NCI-H526 (cell line): ENCODE results near the gene SYPL2.

Experiments used
- DNase-seq, 2 experiments: peaks; one replicate each; lab custom pipeline; 2025; lab: John Stamatoyannopoulos, UW

Gene SYPL2

GRCh38 chr1:109492779-109493178 lies 26.4 kb downstream of the SYPL2 start:
- DNase-seq = no peak

DNA sequence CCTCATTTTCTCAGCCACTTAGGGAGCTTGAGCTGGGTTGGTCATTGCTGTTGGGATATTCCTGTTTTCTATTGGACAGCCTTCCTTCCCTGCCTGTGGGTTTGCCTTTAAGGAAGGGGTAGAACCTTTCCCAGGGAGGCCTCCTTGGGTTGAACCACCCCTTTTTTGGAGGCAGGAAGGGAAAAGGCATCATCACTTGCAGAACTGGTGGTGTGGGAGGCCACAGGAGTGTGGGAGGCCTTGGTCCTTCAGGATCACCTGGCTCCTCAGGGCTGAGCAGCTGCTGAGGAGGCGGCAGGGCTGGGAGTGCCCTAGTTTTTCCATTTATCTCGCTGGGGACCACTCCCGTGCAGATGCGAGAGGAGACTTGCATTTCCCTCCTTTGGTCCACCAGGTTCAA lies 26.9 kb downstream of the SYPL2 start:
- DNase-seq = no peak

DNA sequence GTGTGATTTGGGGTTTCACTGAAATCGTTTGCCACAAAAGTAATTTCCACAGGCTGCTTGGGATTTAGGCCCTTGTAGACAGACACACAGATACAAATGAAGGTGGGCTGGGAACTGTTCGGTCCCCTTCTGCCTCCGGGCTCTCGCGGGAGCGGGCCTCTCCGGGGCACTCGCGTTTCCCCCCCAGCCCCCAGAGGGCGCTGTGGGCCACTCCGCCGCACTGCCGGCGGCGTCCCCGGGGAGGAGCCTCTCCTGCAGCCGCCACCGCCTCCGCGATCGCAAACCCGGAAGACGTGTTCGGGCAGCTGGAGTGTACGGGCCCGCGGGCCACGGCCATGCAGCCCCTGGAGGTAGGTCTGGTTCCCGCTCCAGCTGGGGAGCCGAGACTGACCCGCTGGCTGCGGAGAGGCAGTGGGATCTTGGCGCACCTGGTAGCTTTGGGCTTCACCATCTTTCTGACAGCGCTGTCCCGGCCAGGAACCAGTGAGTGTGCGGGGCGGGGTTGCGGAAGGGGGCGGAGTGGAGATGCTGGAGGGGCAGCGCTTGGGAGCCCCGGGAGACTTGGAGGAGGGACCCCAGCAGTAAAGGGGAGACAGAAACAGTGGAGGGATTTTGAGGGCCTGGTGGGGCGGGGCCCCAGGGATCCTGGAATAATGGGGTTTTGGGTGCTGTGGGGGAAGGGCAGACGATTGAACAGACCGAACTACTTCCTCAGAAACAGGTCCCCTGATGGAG lies 27.6 kb downstream of the SYPL2 start, which contains the start of gene CYB561D1:
Gene CYB561D1, plus strand, starts transcription at position 290 of the 735 bp plus-strand sequence. Its CDS starts 46 bp downstream, at position 336.
- peak; percentile 73 to 95 for DNase-seq

GRCh38 chr1:109495738-109496137 lies 29.4 kb downstream of the SYPL2 start:
- no peak for DNase-seq

GRCh38 chr1:109497449-109498160 lies 31.3 kb downstream of the SYPL2 start:
- no peak for DNase-seq

DNA sequence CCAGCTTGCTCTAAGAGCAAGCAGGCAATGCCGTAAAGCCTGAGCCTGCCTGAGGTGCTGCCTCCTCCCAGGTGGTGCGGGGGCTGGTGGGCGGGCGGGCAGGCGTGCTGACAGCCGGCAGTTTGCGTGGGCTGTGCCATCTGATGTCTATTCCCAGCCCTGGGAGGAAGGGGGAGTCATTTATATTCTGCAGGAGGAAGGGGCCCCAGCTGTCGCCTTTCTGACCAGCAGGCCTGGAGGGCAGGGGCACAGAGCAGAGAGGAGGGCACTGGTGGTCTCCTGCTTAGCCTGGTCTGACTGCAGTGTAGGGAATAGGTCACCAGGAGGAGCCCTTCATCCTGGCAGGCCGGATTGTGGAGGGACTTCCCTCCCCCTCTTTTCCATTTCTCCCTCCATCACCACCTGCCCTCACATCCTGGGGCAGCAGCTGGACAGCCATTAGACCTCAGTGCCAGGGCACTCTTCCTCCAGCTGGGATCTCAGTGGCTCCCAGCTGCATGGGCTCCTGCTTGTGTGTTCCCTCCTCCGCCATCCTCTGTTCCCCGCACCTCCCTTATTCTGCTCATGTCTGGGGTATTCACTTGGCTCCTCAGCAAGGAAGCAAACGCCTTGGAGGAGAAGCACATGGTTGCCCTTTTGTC lies 31.9 kb downstream of the SYPL2 start:
- DNase-seq = peak; percentile 36 to 60

GRCh38 chr1:109499081-109499480 lies 32.7 kb downstream of the SYPL2 start:
- no peak for DNase-seq

DNA sequence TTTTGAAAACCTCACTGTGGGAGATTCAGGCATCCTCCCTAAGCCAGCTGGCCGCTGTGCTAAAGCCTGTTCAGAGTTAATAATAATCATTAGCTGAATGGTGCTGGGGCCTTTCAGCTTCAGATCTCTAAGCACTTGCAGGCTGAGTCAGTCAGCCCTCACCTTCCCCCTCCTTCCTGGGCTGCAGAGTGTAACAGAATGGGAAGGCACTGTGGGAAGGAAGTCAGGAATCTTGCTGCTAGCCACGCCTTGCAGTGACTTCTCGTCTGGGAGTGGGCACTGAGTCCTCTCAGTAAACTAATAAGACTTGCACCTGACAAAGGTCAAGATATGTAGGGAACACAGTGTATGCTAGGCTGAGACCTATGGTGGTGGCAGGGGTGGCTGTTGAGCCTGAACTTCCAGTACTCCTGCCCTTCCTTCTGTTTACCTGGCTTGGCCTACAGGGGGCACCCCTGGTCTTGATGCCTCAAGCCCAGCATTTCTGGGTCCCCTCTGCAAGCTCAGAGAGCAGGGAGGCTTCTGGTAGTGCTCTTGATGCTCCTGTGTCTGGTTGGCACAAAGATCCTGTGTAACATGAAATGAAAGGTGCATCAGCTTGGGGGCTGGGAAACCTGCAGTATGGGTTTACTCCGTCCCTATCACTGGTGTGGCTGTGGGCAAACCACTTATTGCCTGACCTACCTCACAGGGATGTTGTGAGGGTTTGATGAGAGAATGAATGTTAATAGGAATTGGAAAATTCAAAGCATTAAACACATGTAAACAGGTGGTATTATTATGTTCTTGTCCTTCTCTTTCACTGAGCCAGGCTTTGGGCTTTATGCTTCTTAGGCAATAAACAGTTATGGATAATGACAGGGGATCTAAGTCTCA lies 33.6 kb downstream of the SYPL2 start:
- peak; percentile 18 to 49 for DNase-seq

DNA sequence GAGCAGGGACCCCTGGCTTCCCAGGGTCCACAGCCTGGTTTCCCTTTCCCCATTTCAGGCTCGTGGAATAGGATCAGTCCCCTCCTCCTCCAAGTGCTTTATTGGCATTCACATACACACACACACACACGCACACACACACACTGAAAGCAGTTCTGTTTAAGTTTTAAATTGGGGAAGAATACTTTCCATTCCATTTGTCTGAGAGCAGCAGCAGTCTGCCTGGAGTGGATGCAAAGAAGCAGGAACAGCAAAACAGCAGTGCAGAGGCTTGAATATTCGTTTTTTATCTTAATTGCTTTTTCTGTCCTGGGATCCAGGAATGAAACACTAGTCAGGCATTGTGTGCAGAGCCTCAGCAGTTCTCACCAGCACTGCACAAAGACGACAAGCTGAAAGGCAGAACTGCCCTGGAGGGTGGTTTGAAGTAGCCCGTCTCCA lies 34.6 kb downstream of the SYPL2 start:
- DNase-seq = no peak

GRCh38 chr1:109501644-109502363 lies 35.5 kb downstream of the SYPL2 start:
- DNase-seq = no peak

DNA sequence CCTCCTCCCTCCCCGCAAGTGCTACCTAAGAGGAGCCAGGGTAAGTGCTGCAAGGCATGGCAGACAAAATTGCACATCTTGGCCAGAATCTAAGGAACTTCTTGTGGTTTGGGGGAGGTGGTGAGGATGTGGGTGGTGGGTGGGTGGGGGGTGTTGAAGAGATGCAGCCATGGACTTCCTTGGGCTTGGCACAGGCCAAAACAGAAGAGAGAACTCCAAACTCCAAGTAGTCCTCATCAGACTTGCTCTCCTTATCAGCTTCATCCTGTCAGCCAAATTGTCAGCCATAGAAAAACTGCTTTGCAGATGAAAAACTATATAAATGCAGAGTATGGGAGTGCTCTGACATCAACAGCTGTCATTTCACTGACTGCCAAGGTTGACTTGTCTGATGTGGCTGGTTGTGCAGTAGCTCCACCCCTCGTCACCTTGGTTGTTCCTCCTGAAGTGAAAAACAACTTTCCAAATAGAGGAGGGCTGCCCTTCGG lies 36.1 kb downstream of the SYPL2 start:
- no peak for DNase-seq

- DNase-seq = no peak
These were observed 37.6 kb downstream of the SYPL2 start for GRCh38 chr1:109503935-109504334.

DNA sequence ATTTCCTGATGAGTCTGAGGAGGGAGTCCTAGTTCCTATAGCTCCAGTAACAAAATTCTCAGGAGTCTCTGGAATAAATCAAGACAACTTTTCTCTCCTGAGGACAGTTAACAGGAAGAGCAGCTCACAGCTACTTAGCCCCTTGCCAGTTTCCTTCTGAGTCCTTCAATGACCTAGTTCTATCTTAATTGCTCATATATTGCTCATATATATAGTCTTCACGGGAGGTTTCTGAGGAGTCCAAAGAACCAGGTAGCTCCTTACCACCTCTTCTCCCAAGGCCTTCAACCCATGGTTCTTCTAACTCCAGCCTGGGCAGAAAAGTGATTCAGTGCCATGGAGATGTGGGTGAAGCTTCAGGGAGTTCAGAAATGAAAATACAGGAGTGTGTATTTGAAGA lies 38.6 kb downstream of the SYPL2 start:
- DNase-seq = no peak

DNA sequence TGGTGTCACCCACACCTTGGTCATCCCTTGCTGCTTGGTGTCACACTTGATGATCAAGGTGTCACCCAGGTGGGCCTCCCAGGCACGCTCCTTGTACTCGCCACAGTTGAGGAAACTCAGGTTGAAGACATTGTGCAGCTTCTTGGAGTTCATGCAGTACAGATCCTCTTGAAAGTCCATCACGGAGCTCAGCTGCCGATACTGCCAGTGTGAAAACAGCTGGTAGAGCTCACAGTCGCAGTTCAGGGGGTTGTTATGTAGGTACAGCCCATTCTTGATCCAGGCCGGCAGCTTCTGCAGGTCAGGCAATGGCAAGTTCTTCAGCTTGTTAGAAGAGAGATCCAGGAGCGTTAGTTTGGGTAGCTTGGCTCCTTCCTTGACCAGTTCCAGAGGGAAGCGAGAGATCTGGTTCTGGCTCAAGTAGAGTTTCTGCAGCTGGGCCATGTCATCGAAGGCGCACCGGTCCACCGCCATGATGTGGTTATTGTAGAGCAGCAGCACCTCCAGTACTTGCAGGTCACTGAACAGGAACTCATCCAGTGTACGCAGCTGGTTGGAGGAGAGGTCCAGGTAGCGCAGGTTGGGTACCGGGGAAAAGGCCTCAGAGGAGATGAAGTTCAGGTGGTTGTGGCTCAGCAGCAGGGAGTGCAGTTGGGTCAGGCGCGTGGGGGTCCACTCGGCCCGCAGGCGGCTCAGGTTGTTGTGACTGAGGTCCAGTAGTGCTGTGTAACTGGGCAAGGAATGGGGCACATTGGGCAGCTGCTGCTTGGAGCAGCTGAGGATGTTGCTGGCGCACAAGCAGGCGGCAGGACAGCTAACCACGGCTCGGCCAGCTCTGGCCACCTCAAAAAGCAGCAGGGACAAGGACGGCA lies 41.9 kb downstream of the SYPL2 start:
- DNase-seq = no peak

- no peak for DNase-seq
These were observed 42.5 kb downstream of the SYPL2 start for GRCh38 chr1:109508873-109509175.

DNA sequence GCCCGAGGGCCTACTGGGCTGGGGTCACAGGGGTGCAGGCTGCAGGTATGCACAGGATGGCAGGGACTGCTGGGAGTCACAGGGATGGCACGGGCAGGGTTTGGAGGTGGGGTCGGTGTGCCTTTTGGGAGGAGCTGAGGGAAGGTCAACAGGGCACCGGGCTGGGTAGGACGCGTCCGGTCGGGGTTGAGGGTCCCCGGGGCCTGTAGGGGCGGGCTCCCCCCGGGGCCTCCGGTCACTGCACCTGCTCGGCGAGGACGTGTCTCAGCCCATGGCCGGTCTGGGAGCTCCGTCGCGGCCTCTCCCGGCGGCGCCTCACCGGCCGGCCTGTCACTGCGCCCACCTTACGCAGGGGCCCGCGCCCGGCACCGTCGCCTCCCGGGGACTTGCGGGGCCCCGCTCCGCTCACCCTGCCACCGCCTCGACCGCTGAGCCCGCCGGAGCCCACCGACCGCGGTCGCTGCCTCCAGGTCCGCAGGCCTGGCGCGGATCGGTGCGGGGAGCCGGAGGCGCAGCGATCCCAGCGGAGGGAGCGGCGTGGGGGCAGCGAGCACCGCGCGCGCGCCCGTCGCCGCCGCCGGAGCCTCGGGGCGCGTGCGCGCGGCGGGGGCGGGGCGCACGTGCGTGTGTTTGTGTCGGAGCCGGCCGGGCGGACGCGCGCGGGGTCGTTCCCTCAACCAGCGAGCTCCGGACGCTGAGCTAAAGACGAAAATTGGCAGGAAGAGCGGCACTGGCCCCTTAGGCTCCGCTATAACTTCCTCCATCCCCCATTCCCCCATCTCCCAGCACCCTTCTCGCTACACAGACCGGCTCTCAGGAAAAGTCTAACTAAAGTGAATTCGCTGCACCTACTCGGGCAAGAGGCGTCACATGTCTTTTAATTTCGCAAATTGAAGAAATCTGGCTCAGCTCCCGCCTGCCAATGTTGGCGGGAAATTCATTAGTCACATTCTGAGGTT lies 43.1 kb downstream of the SYPL2 start, which contains the start of gene AMIGO1:
Gene AMIGO1, minus strand, starts transcription at position 552 of the 959 bp plus-strand sequence. CDS start 815 bp downstream, outside the sequence.
- peak; percentile 6 to 85 for DNase-seq

GRCh38 chr1:109513110-109513710 lies 46.9 kb downstream of the SYPL2 start:
- no peak for DNase-seq

DNA sequence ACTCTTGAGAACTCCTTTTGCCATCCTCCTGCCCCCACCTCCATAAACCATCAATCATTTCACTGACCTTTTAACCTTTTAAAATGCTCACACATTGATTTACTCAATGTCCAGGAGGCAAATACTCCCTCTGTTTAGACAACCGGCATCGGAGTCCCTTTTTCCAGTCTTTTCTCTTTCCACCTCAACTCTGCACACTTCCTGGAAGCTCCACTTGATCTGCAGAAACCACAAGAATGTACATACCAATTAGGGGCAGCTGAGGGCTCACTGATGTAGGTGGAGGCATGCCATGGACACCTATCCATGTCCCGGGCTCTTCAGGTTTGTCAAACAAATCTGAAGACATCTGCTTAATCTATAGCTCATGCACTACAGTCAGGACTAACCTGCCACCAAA lies 48.5 kb downstream of the SYPL2 start:
- no peak for DNase-seq
